ENCODE measurements around the gene ACTA2. TPM values are rescaled to one million over a fixed set of nuclear protein-coding genes. Genes with fewer than 3 reads are reported as not detected.

ACTA2 gene
- polyA plus RNA-seq, 1 experiment = 815 TPM

GRCh38 chr10:88922041-88922440, 30.5 kb downstream of the ACTA2 start:
- POLR2A ChIA-PET = no interaction called here
- CTCF ChIA-PET = interaction anchor here (1.2 to 3.5 kb wide), 3 partner anchors 11 to 85 kb away, joined by 3 to 36 read pairs (median 11); no protein-coding TSS in a partner anchor
- DNase-seq (ENCODE audit: low read depth, low spot score) = no peak
- Histone ChIP-seq H3K27me3 (ENCODE audit: control insufficient read depth, insufficient read depth, low read length) (no peaks in the 10 kb centered on the region), H3K27ac (ENCODE audit: low read depth, low read length) (no peak overlapping the region), H3K9me3 (ENCODE audit: control insufficient read depth, insufficient read depth, low read length) (no peaks in the 10 kb centered on the region), H3K4me3 (ENCODE audit: low read depth, low read length) (no peak overlapping the region)
- TF ChIP-seq, protein P1, sequence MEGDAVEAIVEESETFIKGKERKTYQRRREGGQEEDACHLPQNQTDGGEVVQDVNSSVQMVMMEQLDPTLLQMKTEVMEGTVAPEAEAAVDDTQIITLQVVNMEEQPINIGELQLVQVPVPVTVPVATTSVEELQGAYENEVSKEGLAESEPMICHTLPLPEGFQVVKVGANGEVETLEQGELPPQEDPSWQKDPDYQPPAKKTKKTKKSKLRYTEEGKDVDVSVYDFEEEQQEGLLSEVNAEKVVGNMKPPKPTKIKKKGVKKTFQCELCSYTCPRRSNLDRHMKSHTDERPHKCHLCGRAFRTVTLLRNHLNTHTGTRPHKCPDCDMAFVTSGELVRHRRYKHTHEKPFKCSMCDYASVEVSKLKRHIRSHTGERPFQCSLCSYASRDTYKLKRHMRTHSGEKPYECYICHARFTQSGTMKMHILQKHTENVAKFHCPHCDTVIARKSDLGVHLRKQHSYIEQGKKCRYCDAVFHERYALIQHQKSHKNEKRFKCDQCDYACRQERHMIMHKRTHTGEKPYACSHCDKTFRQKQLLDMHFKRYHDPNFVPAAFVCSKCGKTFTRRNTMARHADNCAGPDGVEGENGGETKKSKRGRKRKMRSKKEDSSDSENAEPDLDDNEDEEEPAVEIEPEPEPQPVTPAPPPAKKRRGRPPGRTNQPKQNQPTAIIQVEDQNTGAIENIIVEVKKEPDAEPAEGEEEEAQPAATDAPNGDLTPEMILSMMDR (IDR thresholded peaks at IDR 0.05; ENCODE audit: low read depth, low read length) = no peak

DNA sequence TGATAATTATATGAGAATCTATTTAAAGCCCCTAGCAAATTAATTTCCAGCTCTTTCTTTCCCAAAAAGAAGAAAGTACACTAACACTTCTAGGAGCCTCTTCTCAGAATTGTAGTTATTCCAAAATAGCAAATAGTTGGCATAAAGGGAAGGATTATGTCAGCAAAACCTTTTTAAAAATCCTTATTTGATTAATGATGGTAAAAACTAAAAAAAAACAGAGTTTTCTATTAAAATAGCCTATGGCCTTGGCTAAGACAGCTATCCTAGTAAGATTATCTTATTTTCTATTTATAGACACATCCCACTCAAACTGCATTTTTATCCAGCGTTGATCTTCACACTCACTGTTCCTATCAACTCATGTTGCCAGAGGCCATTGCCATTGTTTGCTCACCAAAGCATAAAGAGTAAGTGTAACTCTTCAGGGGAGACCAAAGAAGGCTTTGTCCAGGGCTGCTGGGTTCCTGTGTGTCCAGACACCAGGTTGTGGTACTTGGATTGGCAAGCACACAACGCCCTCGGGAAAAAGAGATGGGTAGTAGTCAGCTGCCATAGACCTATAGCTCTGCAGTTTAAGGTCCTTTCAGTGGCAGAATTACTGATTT, 31.5 kb downstream of the ACTA2 start:
- POLR2A ChIA-PET = no interaction called here
- TF ChIP-seq, protein P1 (IDR thresholded peaks at IDR 0.05; ENCODE audit: low read depth, low read length) = no peak
- Histone ChIP-seq H3K27me3 (ENCODE audit: control insufficient read depth, insufficient read depth, low read length) (no peaks in the 10 kb centered on the region), H3K9me3 (ENCODE audit: control insufficient read depth, insufficient read depth, low read length) (no peaks in the 10 kb centered on the region), H3K27ac (ENCODE audit: low read depth, low read length) (no peak overlapping the region), H3K4me3 (ENCODE audit: low read depth, low read length) (no peak overlapping the region)
- DNase-seq (ENCODE audit: low read depth, low spot score) = no peak
- CTCF ChIA-PET = interaction anchor here (1.1 to 3.5 kb wide), 5 partner anchors 12 to 86 kb away, joined by 3 to 36 read pairs (median 4); no protein-coding TSS in a partner anchor

DNA sequence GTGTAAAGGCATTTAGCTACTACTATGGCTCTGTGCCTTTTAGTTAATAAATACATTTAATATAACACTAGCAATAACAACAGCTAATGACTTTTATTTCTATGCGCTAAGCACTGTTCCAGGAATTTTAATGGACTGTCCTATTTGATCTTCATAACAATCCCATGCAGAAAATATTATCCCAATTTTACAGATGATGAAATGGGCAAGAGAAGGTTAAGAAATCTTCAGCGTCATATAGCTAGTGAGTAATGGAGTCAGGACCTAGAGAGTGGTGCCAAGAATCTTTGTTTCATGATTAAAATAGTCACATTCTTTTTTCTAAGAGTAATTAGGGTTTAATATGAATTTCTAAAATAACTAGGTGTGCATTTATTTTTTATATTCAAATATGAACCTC, 32.4 kb downstream of the ACTA2 start:
- Histone ChIP-seq H3K27me3 (ENCODE audit: control insufficient read depth, insufficient read depth, low read length) (no peaks in the 10 kb centered on the region), H3K4me3 (ENCODE audit: low read depth, low read length) (no peak overlapping the region), H3K27ac (ENCODE audit: low read depth, low read length) (no peak overlapping the region), H3K9me3 (ENCODE audit: control insufficient read depth, insufficient read depth, low read length) (no peaks in the 10 kb centered on the region)
- no peak for DNase-seq (ENCODE audit: low read depth, low spot score)
- POLR2A ChIA-PET = no interaction called here
- CTCF ChIA-PET = interaction anchor here (0.8 to 3.5 kb wide), 5 partner anchors 12 to 85 kb away, joined by 3 to 36 read pairs (median 4); no protein-coding TSS in a partner anchor
- TF ChIP-seq, protein P1 (IDR thresholded peaks at IDR 0.05; ENCODE audit: low read depth, low read length) = no peak

- CTCF ChIA-PET = interaction anchor here (1.2 to 3.5 kb wide), 3 partner anchors 14 to 82 kb away, joined by 10 to 36 read pairs (median 11); no protein-coding TSS in a partner anchor
- no peak overlapping the region for H3K27ac ChIP-seq (ENCODE audit: low read depth, low read length)
- TF ChIP-seq, protein P1 (IDR thresholded peaks at IDR 0.05; ENCODE audit: low read depth, low read length) = no peak
- H3K4me3 ChIP-seq (ENCODE audit: low read depth, low read length) = no peak overlapping the region
- H3K9me3 ChIP-seq (ENCODE audit: control insufficient read depth, insufficient read depth, low read length) = no peaks in the 10 kb centered on the region
- H3K27me3 ChIP-seq (ENCODE audit: control insufficient read depth, insufficient read depth, low read length) = no peaks in the 10 kb centered on the region
- POLR2A ChIA-PET = interaction anchor here (0.7 to 1.4 kb wide), 7 partner anchors 8 to 71 kb away, joined by 3 to 9 read pairs (median 3); partner anchors contain the start of gene STAMBPL1
- DNase-seq (ENCODE audit: low read depth, low spot score) = no peak
Measured at GRCh38 chr10:88919041-88919440, 33.5 kb downstream of the ACTA2 start.

GRCh38 chr10:88918191-88918905, 34.2 kb downstream of the ACTA2 start:
- H3K27ac ChIP-seq (ENCODE audit: low read depth, low read length) = no peak overlapping the region
- H3K9me3 ChIP-seq (ENCODE audit: control insufficient read depth, insufficient read depth, low read length) = no peaks in the 10 kb centered on the region
- POLR2A ChIA-PET = interaction anchor here (0.7 to 1.4 kb wide), 8 partner anchors 8 to 122 kb away, joined by 3 to 9 read pairs (median 3); partner anchors contain the start of gene STAMBPL1
- TF ChIP-seq, protein P1 (IDR thresholded peaks at IDR 0.05; ENCODE audit: low read depth, low read length) = no peak
- no peaks in the 10 kb centered on the region for H3K27me3 ChIP-seq (ENCODE audit: control insufficient read depth, insufficient read depth, low read length)
- no peak overlapping the region for H3K4me3 ChIP-seq (ENCODE audit: low read depth, low read length)
- no peak for DNase-seq (ENCODE audit: low read depth, low spot score)
- CTCF ChIA-PET = interaction anchor here (1.2 to 3.5 kb wide), 2 partner anchors 15 to 82 kb away, joined by 10 to 11 read pairs; no protein-coding TSS in a partner anchor
